Upper lobe of left lung (tissue), 4 donors: ENCODE data around the gene GRIK1.

ENCODE experiments used
- EP300 ChIP-seq, 4 donors: sonication (generic); formaldehyde crosslinking; IDR thresholded peaks; one replicate each; pipeline ENCODE4 v1.5.1; 2017; ENCODE audit warnings: antibody characterized with exemption in 4 of 4, control low read depth in 2 of 4
- POLR2A ChIP-seq, 4 donors: fragments of 450-650 bp; IDR thresholded peaks; one replicate each; pipeline ENCODE4 v1.5.1; 2016 to 2017; ENCODE audit warnings: antibody characterized with exemption in 4 of 4, mild to moderate bottlenecking in 2 of 4
- TF ChIP-seq, protein P1 (sequence below), 6 experiments: fragments of 450-650 bp in 4 of 6; fragments of 200-600 bp in 2 of 6; sonication (generic) in 2 of 6; IDR thresholded peaks; one replicate each; pipeline ENCODE4 v1.5.1; 2016 to 2019; ENCODE audit warnings: antibody characterized with exemption in 6 of 6

DNA sequence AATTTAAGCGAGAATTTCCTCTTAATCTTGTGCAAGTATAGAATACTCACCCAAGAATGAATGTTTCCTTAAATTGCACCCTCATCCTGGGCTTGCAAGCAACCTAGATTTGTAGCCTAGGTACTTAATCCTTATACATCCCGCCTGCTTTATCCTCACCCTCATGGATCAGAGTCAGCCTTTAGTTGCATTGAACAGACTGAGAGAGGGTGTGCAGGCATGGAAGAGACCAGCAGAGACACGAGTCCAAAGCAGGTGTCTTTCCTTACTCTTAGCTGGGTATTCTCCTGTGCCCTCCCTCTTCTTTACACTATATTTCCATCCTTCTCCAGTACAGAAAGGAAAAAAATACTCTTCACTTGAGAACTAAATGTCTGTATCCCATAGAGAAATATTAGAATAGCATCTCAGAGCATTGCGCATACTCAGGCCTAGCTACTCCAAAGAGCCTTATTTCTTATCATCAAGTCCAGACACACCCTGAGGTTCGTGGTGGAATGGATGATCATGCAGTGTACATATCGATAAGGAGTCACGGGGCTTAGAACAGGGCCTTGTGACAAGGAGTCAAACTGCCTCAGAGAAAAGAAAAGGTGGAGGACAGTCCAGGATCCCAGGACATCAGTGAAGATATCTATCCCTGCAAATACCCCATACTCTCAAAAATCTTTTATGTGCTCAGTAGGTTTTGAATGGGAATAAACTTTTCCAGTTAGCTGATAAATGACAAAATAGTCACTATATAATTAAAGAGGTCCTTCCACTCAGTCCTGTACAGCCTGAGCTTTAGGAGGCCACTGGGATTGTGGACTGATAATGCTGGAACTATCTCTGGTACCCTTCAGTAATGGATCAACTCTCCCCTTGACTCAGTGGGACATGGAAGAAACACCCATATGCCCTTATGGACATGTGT, 297.9 kb downstream of the GRIK1 start:
- no peak for TF ChIP-seq EP300 (IDR thresholded peaks at IDR 0.05)
- TF ChIP-seq, protein P1, sequence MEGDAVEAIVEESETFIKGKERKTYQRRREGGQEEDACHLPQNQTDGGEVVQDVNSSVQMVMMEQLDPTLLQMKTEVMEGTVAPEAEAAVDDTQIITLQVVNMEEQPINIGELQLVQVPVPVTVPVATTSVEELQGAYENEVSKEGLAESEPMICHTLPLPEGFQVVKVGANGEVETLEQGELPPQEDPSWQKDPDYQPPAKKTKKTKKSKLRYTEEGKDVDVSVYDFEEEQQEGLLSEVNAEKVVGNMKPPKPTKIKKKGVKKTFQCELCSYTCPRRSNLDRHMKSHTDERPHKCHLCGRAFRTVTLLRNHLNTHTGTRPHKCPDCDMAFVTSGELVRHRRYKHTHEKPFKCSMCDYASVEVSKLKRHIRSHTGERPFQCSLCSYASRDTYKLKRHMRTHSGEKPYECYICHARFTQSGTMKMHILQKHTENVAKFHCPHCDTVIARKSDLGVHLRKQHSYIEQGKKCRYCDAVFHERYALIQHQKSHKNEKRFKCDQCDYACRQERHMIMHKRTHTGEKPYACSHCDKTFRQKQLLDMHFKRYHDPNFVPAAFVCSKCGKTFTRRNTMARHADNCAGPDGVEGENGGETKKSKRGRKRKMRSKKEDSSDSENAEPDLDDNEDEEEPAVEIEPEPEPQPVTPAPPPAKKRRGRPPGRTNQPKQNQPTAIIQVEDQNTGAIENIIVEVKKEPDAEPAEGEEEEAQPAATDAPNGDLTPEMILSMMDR (IDR thresholded peaks at IDR 0.05), result no peak
- no peak for TF ChIP-seq POLR2A (IDR thresholded peaks at IDR 0.05)
